GM12873 (cell line): ENCODE measurements around the gene CLIC4.

Experiments
- TF ChIP-seq, protein P1 (sequence below): IDR thresholded peaks from 2 replicates; pipeline ENCODE4 v1.5.1; 2012; ENCODE audit warnings: low read depth, mild to moderate bottlenecking, moderate library complexity, low read length, control low read depth; ENCODE audit not compliant: insufficient read depth; ENCODE audit errors: missing control alignments

The CLIC4 gene

DNA sequence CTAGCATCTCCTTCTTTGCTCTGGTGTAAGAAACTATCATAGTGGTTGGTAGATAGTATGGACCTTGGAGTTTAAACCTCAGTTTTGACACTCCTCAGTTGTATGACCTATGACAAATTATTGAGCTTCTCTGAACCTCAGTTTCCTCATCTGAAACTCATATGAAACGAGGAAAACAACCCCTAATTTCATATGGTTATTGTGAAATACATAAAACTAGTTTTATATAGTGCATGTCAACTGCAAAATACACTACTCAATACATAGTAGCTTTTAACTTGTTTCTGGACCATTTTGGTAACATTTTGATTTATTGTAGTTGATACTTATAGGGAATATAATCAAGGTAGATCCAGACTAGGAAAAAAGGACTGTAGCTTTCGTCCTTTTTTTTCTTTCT, 32.9 kb downstream of the CLIC4 start:
- TF ChIP-seq, protein P1, sequence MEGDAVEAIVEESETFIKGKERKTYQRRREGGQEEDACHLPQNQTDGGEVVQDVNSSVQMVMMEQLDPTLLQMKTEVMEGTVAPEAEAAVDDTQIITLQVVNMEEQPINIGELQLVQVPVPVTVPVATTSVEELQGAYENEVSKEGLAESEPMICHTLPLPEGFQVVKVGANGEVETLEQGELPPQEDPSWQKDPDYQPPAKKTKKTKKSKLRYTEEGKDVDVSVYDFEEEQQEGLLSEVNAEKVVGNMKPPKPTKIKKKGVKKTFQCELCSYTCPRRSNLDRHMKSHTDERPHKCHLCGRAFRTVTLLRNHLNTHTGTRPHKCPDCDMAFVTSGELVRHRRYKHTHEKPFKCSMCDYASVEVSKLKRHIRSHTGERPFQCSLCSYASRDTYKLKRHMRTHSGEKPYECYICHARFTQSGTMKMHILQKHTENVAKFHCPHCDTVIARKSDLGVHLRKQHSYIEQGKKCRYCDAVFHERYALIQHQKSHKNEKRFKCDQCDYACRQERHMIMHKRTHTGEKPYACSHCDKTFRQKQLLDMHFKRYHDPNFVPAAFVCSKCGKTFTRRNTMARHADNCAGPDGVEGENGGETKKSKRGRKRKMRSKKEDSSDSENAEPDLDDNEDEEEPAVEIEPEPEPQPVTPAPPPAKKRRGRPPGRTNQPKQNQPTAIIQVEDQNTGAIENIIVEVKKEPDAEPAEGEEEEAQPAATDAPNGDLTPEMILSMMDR, result no peak

DNA sequence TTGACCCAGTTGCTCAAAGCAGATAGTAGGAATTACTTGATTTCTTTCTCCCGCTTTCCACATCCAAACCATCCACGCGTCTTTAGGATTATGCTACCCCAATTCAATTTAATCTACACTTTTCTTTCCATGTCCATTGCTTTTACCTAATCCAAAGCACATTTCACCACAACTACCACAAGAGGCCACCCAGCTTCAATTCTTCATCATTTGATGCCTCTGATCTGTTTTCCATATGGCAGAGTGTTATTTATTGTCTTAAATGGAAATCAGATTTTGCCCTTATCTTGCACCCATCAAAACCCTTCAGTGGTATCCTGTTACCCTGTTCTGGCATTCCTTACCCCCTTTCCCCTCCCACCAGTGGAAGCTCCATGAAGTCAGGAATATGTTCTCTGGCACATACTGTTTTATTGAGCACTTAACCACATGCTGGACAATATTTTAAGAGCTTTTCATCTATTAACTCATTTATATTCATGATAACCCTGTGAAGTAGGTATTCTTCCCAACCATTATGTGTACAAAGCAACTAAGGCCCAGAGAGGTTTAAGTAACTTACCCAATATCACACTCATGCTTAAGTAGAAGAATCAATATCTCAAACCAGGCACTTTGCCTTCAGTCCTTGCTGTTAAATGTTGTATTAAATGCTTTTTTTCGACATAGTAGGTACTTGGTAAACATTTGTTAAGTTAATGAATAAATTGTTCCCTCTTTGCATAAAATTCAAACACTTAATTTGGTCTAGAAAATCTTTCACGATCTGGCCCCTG, 34.6 kb downstream of the CLIC4 start:
- TF ChIP-seq, protein P1, result no peak

DNA sequence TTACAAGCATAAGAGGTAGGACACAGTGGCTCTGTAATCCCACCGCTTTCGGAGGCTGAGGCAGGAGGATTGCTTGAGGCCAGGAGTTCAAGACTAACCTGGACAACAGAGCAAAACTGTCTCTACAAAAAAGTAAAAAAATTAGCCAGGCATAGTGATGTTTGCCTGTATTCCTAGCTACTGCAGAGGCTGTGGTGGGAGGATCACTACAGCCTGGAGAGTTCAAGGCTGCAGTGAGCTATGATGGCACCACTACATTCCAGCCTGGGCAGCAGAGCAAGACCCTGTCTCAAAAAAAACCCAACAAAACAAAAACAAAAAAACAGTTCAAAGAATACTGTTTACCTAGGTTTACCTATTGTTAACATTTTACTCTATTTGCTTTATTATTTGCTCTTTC, 37.4 kb downstream of the CLIC4 start:
- TF ChIP-seq, protein P1, result no peak

DNA sequence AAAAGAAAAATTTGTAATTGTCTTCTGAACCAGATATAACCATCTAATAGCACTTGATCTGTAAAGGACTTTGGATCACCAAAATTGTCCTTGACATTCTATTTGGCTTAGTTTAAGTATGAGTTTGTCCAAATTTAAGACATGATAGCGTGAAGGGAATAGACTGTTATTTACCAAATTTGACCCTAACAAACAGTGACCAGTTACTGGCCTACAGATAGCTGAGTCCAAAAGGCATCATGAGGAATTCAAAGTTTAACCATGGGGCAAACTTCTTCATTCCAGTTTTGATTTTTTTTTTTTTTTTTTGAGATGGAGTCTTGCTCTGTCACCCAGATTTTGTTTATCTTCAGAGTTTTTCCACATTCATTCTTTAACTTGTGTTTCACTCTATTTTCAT, 38.5 kb downstream of the CLIC4 start:
- TF ChIP-seq, protein P1, result no peak

DNA sequence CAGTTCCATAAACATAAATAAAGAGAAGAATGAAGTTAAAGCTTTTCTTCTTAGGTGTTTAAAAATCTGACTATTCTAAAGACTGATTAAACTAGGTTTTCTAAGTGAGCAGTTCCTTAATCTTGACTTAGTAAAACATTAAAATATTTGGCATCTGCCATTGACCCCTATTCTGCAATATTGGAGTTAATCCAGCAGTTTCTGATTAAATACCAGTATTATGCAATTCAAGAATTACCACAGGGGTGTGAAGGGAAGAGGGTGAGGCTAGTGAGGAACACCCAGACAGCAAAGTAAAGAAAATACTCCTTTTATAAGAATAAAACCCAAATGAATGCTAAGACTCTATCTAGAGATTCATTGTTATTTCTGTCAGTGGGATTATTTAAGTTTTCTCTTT, 40.9 kb downstream of the CLIC4 start:
- TF ChIP-seq, protein P1, result no peak

DNA sequence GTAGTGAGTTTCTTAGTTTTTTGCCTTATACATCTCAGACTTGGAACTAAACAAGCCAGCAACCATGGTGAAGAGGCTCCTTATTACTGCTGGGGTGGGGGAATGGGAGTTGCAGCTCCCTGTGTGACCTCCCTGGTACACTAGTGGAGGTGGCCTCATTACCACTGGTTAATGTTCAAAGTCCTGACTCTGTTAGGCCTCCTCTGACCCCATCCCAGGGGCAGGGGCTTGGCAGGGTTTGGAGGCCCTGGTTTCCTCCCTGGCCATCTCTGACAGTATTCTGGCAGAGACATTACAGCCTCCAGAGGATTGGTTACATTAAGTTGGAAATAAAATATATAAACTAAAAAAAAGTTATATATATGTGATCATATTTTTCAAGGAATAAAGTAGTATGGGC, 45.2 kb downstream of the CLIC4 start:
- TF ChIP-seq, protein P1, result no peak

DNA sequence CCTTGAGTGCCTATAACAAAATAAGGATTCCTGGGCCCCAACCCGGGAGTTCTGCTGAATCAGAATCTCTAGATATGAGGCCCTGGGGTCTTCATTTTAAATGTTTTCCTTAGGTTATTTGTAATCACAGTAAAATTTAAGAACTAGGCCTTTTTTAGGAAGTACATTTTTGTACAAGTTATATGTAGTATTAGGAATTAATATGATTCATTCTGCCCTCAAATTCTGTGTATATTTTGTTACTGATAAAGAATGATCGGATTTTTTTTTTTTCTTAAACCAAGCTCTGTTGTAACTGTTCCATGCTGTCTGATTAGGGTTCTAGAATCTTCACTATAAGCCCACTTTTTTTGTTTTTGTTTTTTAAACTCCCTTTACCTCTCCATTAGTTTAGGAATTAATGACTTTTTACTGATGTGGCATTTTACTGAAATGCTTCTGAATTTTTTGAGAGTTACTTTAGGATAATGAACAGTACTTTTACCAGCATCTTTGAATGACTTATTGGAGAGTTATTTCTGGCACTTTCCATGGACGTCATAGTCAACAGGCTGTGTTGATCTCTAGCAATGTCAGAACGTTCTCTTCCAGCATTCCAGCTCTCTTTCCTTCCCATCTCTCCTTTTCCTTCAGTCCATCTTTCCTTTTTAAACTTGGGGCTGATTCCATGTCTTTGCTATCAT, 48.3 kb downstream of the CLIC4 start:
- TF ChIP-seq, protein P1, result no peak
